C4-2B (cell line): ENCODE measurements around the gene ZNF14.

Source experiments
- CTCF ChIP-seq: fragments of 450-650 bp; conservative IDR thresholded peaks from 2 replicates; pipeline ENCODE4 v1.5.1; 2017; ENCODE audit warnings: mild to moderate bottlenecking
- ZFX ChIP-seq: fragments of 450-650 bp; IDR thresholded peaks from 2 replicates; pipeline ENCODE4 v1.6.1; 2017

- TF ChIP-seq CTCF = no peak
- TF ChIP-seq ZFX = no peak
These were observed 16.4 kb upstream of the ZNF14 start for GRCh38 chr19:19749117-19749907.
